Liver (tissue), 9 donors: ENCODE data around the gene DMWD. TPM values are rescaled to one million over a fixed set of nuclear protein-coding genes. Genes with fewer than 3 reads are reported as not detected.

Experiments used
- DNase-seq: peaks from one replicate; pipeline ENCODE4 v3.0.0-alpha.2; 2017; ENCODE audit warnings: low spot score
- H3K27ac ChIP-seq, 2 donors: one replicate each; pipeline ENCODE4 v1.7.0; 2013; ENCODE audit warnings: inconsistent platforms in 2 of 2, low read length in 2 of 2, control low read depth in 1 of 2, low read depth in 1 of 2, mild to moderate bottlenecking in 1 of 2
- H3K27me3 ChIP-seq, 4 donors: one replicate each; pipeline versions ENCODE4 v1.6.1 to v1.7.0; 2013; ENCODE audit warnings: low read length in 3 of 4, inconsistent platforms in 1 of 4, mild to moderate bottlenecking in 1 of 4, moderate library complexity in 1 of 4; ENCODE audit not compliant: control insufficient read depth in 4 of 4, insufficient read depth in 4 of 4
- H3K36me3 ChIP-seq, 4 donors: one replicate each; pipeline versions ENCODE4 v1.6.1 to v1.7.0; 2013; ENCODE audit warnings: low read length in 3 of 4, mild to moderate bottlenecking in 3 of 4, low read depth in 1 of 4, moderate library complexity in 1 of 4; ENCODE audit not compliant: control insufficient read depth in 4 of 4, insufficient read depth in 3 of 4
- H3K4me1 ChIP-seq, 4 donors: one replicate each; pipeline versions ENCODE4 v1.6.1 to v1.7.0; 2013; ENCODE audit warnings: low read length in 3 of 4, mild to moderate bottlenecking in 3 of 4, moderate library complexity in 1 of 4; ENCODE audit not compliant: control insufficient read depth in 4 of 4, insufficient read depth in 4 of 4
- H3K4me3 ChIP-seq, 3 donors: one replicate each; pipeline versions ENCODE4 v1.6.1 to v1.7.0; 2013; ENCODE audit warnings: low read length in 3 of 3, control low read depth in 1 of 3, low read depth in 1 of 3, mild to moderate bottlenecking in 1 of 3
- H3K9ac ChIP-seq, 2 donors: one replicate each; pipeline ENCODE4 v1.7.0; 2013; ENCODE audit warnings: low read length in 2 of 2, mild to moderate bottlenecking in 2 of 2, moderate library complexity in 2 of 2, control low read depth in 1 of 2, low read depth in 1 of 2
- H3K9me3 ChIP-seq, 4 donors: one replicate each; pipeline versions ENCODE4 v1.6.1 to v1.7.0; 2013; ENCODE audit warnings: low read length in 3 of 4; ENCODE audit not compliant: control insufficient read depth in 4 of 4
- EGR1 ChIP-seq, 2 donors: IDR thresholded peaks; 2 replicates each; pipeline ENCODE4 v1.6.1; 2016 to 2018; ENCODE audit warnings: antibody characterized with exemption in 2 of 2, low read depth in 2 of 2
- FOXA1 ChIP-seq: IDR thresholded peaks from 2 replicates; pipeline ENCODE4 v1.6.1; 2016; ENCODE audit warnings: antibody characterized with exemption
- FOXA2 ChIP-seq: IDR thresholded peaks from 2 replicates; pipeline ENCODE4 v1.6.1; 2016; ENCODE audit warnings: antibody characterized with exemption
- GABPA ChIP-seq, 2 donors: IDR thresholded peaks in 1 of 2; conservative IDR thresholded peaks in 1 of 2; 2 replicates each; pipeline ENCODE4 v1.6.1; 2016; ENCODE audit warnings: antibody characterized with exemption in 2 of 2, mild to moderate bottlenecking in 1 of 2, moderate library complexity in 1 of 2
- HNF4A ChIP-seq, 2 donors: conservative IDR thresholded peaks; 2 replicates each; pipeline ENCODE4 v1.6.1; 2016; ENCODE audit warnings: antibody characterized with exemption in 2 of 2, mild to moderate bottlenecking in 2 of 2
- HNF4G ChIP-seq: IDR thresholded peaks from 2 replicates; pipeline ENCODE4 v1.6.1; 2016; ENCODE audit warnings: antibody characterized with exemption
- JUND ChIP-seq, 2 donors: IDR thresholded peaks; 2 replicates each; pipeline ENCODE4 v1.6.1; 2016; ENCODE audit warnings: antibody characterized with exemption in 2 of 2
- NR2F2 ChIP-seq: IDR thresholded peaks from 2 replicates; pipeline ENCODE4 v1.6.1; 2016; ENCODE audit warnings: antibody characterized with exemption
- RAD21 ChIP-seq, 2 donors: IDR thresholded peaks; 2 replicates each; pipeline ENCODE4 v1.6.1; 2016; ENCODE audit warnings: antibody characterized with exemption in 2 of 2, mild to moderate bottlenecking in 2 of 2
- RXRA ChIP-seq, 2 donors: IDR thresholded peaks; 2 replicates each; pipeline ENCODE4 v1.6.1; 2017 to 2018; ENCODE audit warnings: antibody characterized with exemption in 2 of 2, mild to moderate bottlenecking in 1 of 2
- SP1 ChIP-seq: IDR thresholded peaks from 2 replicates; pipeline ENCODE4 v1.6.1; 2018; ENCODE audit warnings: antibody characterized with exemption, mild to moderate bottlenecking
- YY1 ChIP-seq: IDR thresholded peaks from 2 replicates; pipeline ENCODE4 v1.6.1; 2016; ENCODE audit warnings: antibody characterized with exemption, mild to moderate bottlenecking
- WGBS: extraction: QIAGEN DNeasy Blood & Tissue Kit; methylation state at CpG from one replicate; pipeline ENCODE4 v1.1.7; 2013; 5-methylcytosine and 5-hydroxymethylcytosine counted together
- polyA plus RNA-seq, 2 donors: library from polyadenylated mRNA; stranded (reverse) in 1 of 2; unstranded in 1 of 2; fragments of 200-250 nt in 1 of 2; fragments of >200 nt in 1 of 2; fragmentation: Nextera tagmentation in 1 of 2; extraction: Ambion mirVana in 1 of 2; gene quantifications; one replicate each; pipeline versions ENCODE4 v1.2.1 to v1.2.3, GENCODE V29; 2013 to 2015
- total RNA-seq, 2 donors: library from RNA; depleted of rRNA; stranded (reverse); fragments of >200 nt; gene quantifications; one replicate each; pipeline ENCODE4 v1.2.3, GENCODE V29; 2014
- TF ChIP-seq, protein P1 (sequence below): IDR thresholded peaks from 2 replicates; pipeline ENCODE4 v1.6.1; 2016; ENCODE audit warnings: antibody characterized with exemption
- TF ChIP-seq, protein P2 (sequence below): IDR thresholded peaks from 2 replicates; pipeline ENCODE4 v1.6.1; 2016; ENCODE audit warnings: antibody characterized with exemption
- TF ChIP-seq, protein P3 (sequence below): IDR thresholded peaks from 2 replicates; pipeline ENCODE4 v1.6.1; 2016; ENCODE audit warnings: antibody characterized with exemption, mild to moderate bottlenecking
- TF ChIP-seq, protein P4 (sequence below): IDR thresholded peaks from 2 replicates; pipeline ENCODE4 v1.6.1; 2016; ENCODE audit warnings: antibody characterized with exemption
- TF ChIP-seq, protein P5 (sequence below): fragments of 150-350 bp; IDR thresholded peaks from 2 replicates; pipeline ENCODE4 v1.5.1; 2017; ENCODE audit warnings: improper control_type of control experiment, low read depth, low read length; ENCODE audit not compliant: missing input control
- donor health status: healthy.
- donor health status: healthy.
- donor health status: healthy.
- donor health status: healthy.
- donor health status: healthy.

DMWD gene
- total and polyA plus RNA-seq, 4 donors = 3.7 to 14.6 (median 8.9) TPM

DNA sequence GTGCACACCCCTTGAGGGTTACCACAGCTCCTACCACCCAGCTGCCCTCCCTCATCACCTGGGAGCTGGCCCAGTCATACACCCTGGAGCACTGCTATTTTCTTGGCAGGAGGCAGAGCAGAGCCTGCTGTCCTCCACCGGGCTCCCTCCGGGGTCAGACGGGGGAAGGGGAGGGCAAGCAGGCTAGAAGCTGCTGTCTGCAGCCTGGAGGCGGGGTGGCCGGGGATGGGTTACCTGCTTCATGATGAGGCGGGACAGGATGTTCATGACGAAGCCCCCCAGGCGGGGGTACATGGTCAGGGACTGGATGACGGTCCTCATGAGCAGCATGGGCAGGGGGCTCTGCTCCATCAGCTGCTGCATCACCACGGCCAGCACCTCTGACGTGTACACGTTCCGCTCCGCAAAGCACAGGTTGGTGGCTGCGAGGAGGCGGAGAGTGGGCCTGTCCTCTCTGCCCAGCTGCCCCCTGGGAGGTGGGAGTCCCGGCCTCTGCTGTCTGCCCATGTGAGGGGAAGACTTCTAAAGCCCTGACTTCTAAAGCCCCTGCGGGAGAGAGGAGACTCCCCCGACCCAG is 25.2 kb upstream of the DMWD start:
- WGBS = 82% methylated on average over 19 of the region's 19 CpGs
- no peaks in the 10 kb centered on the region for H3K9me3 ChIP-seq

More for the DNA sequence above, 25.2 kb upstream of the DMWD start:
- Histone ChIP-seq H3K27ac (no peak overlapping the region), H3K4me3 (no peak overlapping the region), H3K4me1 (peaks cover 0 to 7% (median 0%) of the 10 kb centered on the region in 4 donors), H3K27me3 (no peaks in the 10 kb centered on the region), H3K9ac (no peak overlapping the region), H3K36me3 (peaks cover 5 to 34% (median 9%) of the 10 kb centered on the region in 4 donors)
- TF ChIP-seq, protein P1, sequence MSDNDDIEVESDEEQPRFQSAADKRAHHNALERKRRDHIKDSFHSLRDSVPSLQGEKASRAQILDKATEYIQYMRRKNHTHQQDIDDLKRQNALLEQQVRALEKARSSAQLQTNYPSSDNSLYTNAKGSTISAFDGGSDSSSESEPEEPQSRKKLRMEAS = no peak
- no peak for TF ChIP-seq SP1
- no peak for TF ChIP-seq HNF4A (conservative IDR thresholded peaks at IDR 0.05)
- no peak for TF ChIP-seq FOXA2
- TF ChIP-seq, protein P2, sequence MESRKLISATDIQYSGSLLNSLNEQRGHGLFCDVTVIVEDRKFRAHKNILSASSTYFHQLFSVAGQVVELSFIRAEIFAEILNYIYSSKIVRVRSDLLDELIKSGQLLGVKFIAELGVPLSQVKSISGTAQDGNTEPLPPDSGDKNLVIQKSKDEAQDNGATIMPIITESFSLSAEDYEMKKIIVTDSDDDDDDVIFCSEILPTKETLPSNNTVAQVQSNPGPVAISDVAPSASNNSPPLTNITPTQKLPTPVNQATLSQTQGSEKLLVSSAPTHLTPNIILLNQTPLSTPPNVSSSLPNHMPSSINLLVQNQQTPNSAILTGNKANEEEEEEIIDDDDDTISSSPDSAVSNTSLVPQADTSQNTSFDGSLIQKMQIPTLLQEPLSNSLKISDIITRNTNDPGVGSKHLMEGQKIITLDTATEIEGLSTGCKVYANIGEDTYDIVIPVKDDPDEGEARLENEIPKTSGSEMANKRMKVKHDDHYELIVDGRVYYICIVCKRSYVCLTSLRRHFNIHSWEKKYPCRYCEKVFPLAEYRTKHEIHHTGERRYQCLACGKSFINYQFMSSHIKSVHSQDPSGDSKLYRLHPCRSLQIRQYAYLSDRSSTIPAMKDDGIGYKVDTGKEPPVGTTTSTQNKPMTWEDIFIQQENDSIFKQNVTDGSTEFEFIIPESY = no peak
- no peak for TF ChIP-seq EGR1 (IDR thresholded peaks at IDR 0.05; ENCODE audit: low read depth in 2 of 2)
- TF ChIP-seq, protein P3, sequence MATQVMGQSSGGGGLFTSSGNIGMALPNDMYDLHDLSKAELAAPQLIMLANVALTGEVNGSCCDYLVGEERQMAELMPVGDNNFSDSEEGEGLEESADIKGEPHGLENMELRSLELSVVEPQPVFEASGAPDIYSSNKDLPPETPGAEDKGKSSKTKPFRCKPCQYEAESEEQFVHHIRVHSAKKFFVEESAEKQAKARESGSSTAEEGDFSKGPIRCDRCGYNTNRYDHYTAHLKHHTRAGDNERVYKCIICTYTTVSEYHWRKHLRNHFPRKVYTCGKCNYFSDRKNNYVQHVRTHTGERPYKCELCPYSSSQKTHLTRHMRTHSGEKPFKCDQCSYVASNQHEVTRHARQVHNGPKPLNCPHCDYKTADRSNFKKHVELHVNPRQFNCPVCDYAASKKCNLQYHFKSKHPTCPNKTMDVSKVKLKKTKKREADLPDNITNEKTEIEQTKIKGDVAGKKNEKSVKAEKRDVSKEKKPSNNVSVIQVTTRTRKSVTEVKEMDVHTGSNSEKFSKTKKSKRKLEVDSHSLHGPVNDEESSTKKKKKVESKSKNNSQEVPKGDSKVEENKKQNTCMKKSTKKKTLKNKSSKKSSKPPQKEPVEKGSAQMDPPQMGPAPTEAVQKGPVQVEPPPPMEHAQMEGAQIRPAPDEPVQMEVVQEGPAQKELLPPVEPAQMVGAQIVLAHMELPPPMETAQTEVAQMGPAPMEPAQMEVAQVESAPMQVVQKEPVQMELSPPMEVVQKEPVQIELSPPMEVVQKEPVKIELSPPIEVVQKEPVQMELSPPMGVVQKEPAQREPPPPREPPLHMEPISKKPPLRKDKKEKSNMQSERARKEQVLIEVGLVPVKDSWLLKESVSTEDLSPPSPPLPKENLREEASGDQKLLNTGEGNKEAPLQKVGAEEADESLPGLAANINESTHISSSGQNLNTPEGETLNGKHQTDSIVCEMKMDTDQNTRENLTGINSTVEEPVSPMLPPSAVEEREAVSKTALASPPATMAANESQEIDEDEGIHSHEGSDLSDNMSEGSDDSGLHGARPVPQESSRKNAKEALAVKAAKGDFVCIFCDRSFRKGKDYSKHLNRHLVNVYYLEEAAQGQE = no peak
- TF ChIP-seq NR2F2 = no peak
- TF ChIP-seq, protein P4, sequence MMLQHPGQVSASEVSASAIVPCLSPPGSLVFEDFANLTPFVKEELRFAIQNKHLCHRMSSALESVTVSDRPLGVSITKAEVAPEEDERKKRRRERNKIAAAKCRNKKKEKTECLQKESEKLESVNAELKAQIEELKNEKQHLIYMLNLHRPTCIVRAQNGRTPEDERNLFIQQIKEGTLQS = no peak
- no peak for TF ChIP-seq YY1
- no peak for TF ChIP-seq HNF4G
- TF ChIP-seq FOXA1 = no peak
- TF ChIP-seq, protein P5, sequence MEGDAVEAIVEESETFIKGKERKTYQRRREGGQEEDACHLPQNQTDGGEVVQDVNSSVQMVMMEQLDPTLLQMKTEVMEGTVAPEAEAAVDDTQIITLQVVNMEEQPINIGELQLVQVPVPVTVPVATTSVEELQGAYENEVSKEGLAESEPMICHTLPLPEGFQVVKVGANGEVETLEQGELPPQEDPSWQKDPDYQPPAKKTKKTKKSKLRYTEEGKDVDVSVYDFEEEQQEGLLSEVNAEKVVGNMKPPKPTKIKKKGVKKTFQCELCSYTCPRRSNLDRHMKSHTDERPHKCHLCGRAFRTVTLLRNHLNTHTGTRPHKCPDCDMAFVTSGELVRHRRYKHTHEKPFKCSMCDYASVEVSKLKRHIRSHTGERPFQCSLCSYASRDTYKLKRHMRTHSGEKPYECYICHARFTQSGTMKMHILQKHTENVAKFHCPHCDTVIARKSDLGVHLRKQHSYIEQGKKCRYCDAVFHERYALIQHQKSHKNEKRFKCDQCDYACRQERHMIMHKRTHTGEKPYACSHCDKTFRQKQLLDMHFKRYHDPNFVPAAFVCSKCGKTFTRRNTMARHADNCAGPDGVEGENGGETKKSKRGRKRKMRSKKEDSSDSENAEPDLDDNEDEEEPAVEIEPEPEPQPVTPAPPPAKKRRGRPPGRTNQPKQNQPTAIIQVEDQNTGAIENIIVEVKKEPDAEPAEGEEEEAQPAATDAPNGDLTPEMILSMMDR = no peak
- no peak for TF ChIP-seq RXRA (IDR thresholded peaks at IDR 0.05)
- TF ChIP-seq GABPA (IDR thresholded peaks at IDR 0.05 in 1 of 2, conservative IDR thresholded peaks at IDR 0.05 in 1 of 2) = no peak
- no peak for TF ChIP-seq JUND (IDR thresholded peaks at IDR 0.05)
- no peak for TF ChIP-seq RAD21 (IDR thresholded peaks at IDR 0.05)
- DNase-seq = no peak
